ENCODE data around the gene SPEG. TPM values are rescaled to one million over a fixed set of nuclear protein-coding genes. Genes with fewer than 3 reads are reported as not detected.
"Not testable (repeated sequence)": the region's sequence is repeated elsewhere in the genome, so short reads cannot be mapped to it uniquely, and the experiment has no call there.

The SPEG gene
- total RNA-seq, 1 experiment from 2014 or later: 30.7 TPM

DNA sequence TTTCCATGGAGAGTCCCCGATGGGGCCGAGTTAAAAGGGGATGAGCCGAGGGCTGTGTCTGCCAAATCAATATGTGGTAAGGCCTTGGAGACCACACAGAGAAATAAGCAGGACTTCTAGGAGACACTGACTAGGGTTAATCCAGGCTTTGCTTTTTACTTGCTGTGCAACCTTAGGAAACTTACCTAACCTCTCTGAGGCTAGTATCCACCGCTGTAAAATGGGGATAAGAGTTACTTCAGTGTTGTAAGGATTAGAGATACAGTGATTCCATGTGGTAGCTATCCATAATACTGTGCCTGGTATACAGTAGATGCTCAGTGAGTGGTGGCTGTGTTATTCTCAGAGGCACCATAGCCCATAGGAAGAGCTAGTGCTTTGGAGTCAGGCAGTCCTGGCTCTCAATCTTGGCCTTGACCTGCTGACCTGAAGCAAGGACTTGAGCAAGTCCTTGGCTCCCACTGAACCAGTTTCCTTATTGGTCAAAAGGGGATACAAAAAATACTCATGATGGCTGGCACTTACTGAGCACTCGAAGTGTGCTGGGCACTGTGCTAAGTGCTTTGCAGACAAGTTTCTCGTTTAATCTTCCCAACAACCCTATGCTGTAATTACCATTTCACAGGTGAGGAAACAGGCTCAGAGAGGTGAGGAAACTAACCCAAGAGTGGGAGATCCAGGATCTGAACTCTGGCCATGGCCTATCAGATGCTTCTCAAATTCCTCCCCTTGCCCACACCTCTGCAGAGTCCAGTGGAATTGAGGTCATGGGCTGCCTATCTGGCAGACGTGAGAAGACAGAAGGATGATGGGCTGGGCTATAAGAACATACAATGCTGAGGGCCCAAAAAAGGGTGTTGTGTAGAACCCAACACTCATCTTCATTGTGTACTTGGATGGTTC is 28.4 kb upstream of the SPEG start:
- Histone ChIP-seq H3K4me2 (ENCODE audit: low read length) (no peak overlapping the region), H3K4me3 (ENCODE audit: low read length) (no peak overlapping the region), H3F3A (ENCODE audit: low read length, unreplicated experiment) (no peaks in the 10 kb centered on the region), H3K9me2 (replicated peaks; ENCODE audit: low read length) (no peaks in the 10 kb centered on the region), H3K9ac (ENCODE audit: low read length) (no peak overlapping the region), H3K36me3 (ENCODE audit: low read depth, low read length) (no peaks in the 10 kb centered on the region), H3K27ac (ENCODE audit: low read length) (no peak overlapping the region), H4K20me1 (ENCODE audit: low read length) (no peaks in the 10 kb centered on the region), H2AFZ (ENCODE audit: low read length) (no peak overlapping the region), H3K4me1 (ENCODE audit: insufficient read depth, low read length) (peaks cover 6% of the 10 kb centered on the region), H3K79me2 (ENCODE audit: low read length) (no peaks in the 10 kb centered on the region), H3K9me3 (ENCODE audit: low read length) (no peaks in the 10 kb centered on the region), H3K27me3 (ENCODE audit: low read length) (no peaks in the 10 kb centered on the region)
- intact Hi-C loops (cut with micrococcal nuclease): no loop called here
- no peak for ATAC-seq
- no peak for DNase-seq
- POLR2A ChIA-PET (ENCODE audit: unreplicated experiment): no interaction called here
- CTCF ChIA-PET: no interaction called here
- TF ChIP-seq, protein P1, sequence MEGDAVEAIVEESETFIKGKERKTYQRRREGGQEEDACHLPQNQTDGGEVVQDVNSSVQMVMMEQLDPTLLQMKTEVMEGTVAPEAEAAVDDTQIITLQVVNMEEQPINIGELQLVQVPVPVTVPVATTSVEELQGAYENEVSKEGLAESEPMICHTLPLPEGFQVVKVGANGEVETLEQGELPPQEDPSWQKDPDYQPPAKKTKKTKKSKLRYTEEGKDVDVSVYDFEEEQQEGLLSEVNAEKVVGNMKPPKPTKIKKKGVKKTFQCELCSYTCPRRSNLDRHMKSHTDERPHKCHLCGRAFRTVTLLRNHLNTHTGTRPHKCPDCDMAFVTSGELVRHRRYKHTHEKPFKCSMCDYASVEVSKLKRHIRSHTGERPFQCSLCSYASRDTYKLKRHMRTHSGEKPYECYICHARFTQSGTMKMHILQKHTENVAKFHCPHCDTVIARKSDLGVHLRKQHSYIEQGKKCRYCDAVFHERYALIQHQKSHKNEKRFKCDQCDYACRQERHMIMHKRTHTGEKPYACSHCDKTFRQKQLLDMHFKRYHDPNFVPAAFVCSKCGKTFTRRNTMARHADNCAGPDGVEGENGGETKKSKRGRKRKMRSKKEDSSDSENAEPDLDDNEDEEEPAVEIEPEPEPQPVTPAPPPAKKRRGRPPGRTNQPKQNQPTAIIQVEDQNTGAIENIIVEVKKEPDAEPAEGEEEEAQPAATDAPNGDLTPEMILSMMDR (conservative IDR thresholded peaks at IDR 0.05; ENCODE audit: low read depth, low read length): no peak
- TF ChIP-seq EZH2 (IDR thresholded peaks at IDR 0.05; ENCODE audit: low read length, unreplicated experiment) (no peak), EZH2phosphoT487 (IDR thresholded peaks at IDR 0.05; ENCODE audit: borderline replicate concordance, low read length) (no peak)
- no TSS peak for BruUV-seq (replicated peaks)

DNA sequence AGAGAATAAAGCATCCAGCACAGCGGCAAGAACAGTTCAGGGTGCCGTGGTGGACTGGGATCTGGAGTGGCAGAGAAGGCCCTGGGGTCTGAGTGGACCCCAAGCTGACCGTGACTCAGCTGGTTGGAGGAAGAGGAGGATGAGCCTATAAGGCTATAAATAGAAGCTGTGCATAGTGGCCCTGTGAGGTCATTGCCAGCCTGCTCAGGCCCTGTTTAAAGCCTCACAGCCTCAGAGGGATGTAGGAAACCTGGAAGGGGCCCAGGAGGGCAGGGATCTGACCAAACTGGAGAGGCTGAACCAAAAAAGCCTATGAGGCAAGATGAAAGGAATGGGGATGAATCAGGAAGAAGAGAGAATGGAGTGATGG is 27.8 kb upstream of the SPEG start:
- H3K4me1 ChIP-seq (ENCODE audit: insufficient read depth, low read length): peaks cover 6% of the 10 kb centered on the region
- CTCF ChIA-PET: no interaction called here
- no TSS peak for BruUV-seq (replicated peaks)
- H4K20me1 ChIP-seq (ENCODE audit: low read length): no peaks in the 10 kb centered on the region
- no peaks in the 10 kb centered on the region for H3K36me3 ChIP-seq (ENCODE audit: low read depth, low read length)
- H3K4me2 ChIP-seq (ENCODE audit: low read length): no peak overlapping the region
- no peak overlapping the region for H3K9ac ChIP-seq (ENCODE audit: low read length)
- no peak overlapping the region for H2AFZ ChIP-seq (ENCODE audit: low read length)
- no peak overlapping the region for H3K4me3 ChIP-seq (ENCODE audit: low read length)
- intact Hi-C loops (cut with micrococcal nuclease): no loop called here
- ATAC-seq (no peak), DNase-seq (peak; percentile 41)
- no peaks in the 10 kb centered on the region for H3K27me3 ChIP-seq (ENCODE audit: low read length)
- H3F3A ChIP-seq (ENCODE audit: low read length, unreplicated experiment): no peaks in the 10 kb centered on the region
- no peak overlapping the region for H3K27ac ChIP-seq (ENCODE audit: low read length)
- TF ChIP-seq EZH2phosphoT487 (IDR thresholded peaks at IDR 0.05; ENCODE audit: borderline replicate concordance, low read length) (no peak), EZH2 (IDR thresholded peaks at IDR 0.05; ENCODE audit: low read length, unreplicated experiment) (no peak)
- TF ChIP-seq, protein P1 (conservative IDR thresholded peaks at IDR 0.05; ENCODE audit: low read depth, low read length): no peak
- no peaks in the 10 kb centered on the region for H3K9me2 ChIP-seq (replicated peaks; ENCODE audit: low read length)
- H3K79me2 ChIP-seq (ENCODE audit: low read length): no peaks in the 10 kb centered on the region
- POLR2A ChIA-PET (ENCODE audit: unreplicated experiment): no interaction called here
- no peaks in the 10 kb centered on the region for H3K9me3 ChIP-seq (ENCODE audit: low read length)

DNA sequence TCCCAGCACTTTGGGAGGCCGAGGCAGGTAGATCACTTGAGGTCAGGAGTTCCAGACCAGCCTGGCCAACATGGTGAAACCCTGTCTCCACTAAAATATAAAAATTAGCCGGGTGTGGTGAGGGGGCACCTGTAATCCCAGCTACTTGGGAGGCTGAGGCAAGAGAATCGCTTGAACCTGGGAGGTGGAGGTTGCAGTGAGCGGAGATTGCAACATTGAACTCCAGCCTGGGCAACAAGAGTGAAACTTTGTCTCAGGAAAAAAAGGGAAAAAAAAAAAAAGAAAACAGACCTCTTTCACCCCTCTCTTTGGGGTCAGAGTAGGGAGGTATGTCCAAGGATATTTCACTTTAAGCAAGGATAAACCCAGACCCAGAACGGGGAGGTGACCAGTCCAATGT is 27.3 kb upstream of the SPEG start:
- H3K4me1 ChIP-seq (ENCODE audit: insufficient read depth, low read length); BruUV-seq (replicated peaks); H3K4me2 ChIP-seq (ENCODE audit: low read length); POLR2A ChIA-PET (ENCODE audit: unreplicated experiment); H3K4me3 ChIP-seq (ENCODE audit: low read length); H3K9me3 ChIP-seq (ENCODE audit: low read length); ATAC-seq; H3K9ac ChIP-seq (ENCODE audit: low read length); intact Hi-C loops (cut with micrococcal nuclease); DNase-seq; H2AFZ ChIP-seq (ENCODE audit: low read length); H3K9me2 ChIP-seq (replicated peaks; ENCODE audit: low read length); H4K20me1 ChIP-seq (ENCODE audit: low read length); H3K27me3 ChIP-seq (ENCODE audit: low read length); H3K36me3 ChIP-seq (ENCODE audit: low read depth, low read length); CTCF ChIA-PET; H3K79me2 ChIP-seq (ENCODE audit: low read length); H3F3A ChIP-seq (ENCODE audit: low read length, unreplicated experiment); H3K27ac ChIP-seq (ENCODE audit: low read length): not testable (repeated sequence)

All from PC-3 (cell line).